SH-SY5Y (cell line): ENCODE data around the gene CRTAC1.

ENCODE experiments used
- GATA2 ChIP-seq: IDR thresholded peaks from 2 replicates; pipeline ENCODE4 v1.6.1; 2011; ENCODE audit warnings: mild to moderate bottlenecking, low read depth, low read length
- GATA3 ChIP-seq: IDR thresholded peaks from 2 replicates; pipeline ENCODE4 v1.6.1; 2011; ENCODE audit warnings: low read depth, mild to moderate bottlenecking, low read length, moderate library complexity

GRCh38 chr10:98013776-98014175 lies 16.6 kb downstream of the CRTAC1 start:
- no peak for TF ChIP-seq GATA2
- no peak for TF ChIP-seq GATA3
